HG03439 (cell line): ENCODE results near the gene PDCD2.
"Not testable (repeated sequence)": the region's sequence is repeated elsewhere in the genome, so short reads cannot be mapped to it uniquely, and the experiment has no call there.

Source experiments
- ATAC-seq: cut with Tn5 transposase; IDR thresholded peaks from one replicate; pipeline ENCODE4 v1.9.1; 2021; ENCODE audit warnings: mild to moderate bottlenecking, moderate library complexity; ENCODE audit not compliant: unreplicated experiment

The PDCD2 gene

DNA sequence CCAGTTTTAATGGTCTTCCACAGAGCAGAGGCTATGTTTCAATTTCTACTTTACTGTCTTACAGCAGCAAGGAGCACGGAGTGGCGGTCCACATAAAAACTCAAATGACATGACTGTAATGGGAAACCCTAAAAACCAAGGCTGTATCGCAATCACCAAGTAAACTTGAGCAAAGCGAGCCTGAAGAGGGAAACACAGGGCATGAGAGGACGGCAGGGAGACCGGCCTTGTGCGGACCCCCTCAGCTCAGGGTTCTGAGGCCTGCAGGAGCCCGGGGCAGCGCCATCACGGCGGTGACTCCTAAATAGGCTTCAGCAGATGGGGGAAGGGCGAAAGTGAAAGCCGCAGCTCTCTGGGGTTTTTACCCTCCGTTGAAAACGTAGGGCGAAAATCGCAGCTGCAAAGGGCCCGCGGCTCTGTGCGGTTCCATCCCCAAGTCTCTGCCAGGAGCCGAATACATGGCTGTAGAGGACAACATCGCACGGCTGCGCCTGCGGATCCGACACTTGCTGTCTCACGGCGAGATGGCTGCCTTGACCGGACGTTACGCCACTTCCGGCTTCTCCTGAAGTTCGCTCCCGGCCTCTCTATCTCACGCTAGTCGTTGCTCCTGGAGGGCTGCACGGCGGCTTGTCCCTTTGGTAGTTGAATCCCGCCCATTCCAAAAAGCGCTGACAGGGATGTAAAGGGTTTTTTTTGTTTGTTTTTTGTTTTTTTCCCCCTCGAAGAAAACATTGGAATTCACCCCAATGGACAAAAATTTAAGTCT, 31.5 kb downstream of the PDCD2 start, which contains the start of gene PSMB1:
Gene PSMB1 (minus strand): TSS at position 543 of the 769 bp plus-strand sequence. CDS start 65 bp downstream, at position 478.
- ATAC-seq, result peak; percentile 56

DNA sequence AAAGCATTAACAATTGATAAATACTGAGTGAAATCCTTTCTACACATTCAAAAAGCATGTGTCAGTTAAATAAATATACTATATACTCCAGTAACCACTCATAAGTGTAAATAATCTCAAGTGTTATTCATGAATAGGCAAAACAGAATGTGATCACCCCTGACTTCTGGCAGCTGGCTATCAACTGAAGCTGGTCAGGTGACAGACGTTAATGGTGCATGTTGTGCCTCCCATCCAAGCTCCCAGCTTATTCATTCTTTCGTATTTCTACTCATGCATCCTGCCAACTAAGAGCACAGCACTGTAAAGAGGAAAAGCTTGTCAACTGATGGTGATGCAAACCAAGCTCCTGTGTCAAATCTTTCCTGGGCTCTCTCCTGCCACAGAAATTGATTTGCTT, 39.0 kb downstream of the PDCD2 start:
- ATAC-seq, result no peak

DNA sequence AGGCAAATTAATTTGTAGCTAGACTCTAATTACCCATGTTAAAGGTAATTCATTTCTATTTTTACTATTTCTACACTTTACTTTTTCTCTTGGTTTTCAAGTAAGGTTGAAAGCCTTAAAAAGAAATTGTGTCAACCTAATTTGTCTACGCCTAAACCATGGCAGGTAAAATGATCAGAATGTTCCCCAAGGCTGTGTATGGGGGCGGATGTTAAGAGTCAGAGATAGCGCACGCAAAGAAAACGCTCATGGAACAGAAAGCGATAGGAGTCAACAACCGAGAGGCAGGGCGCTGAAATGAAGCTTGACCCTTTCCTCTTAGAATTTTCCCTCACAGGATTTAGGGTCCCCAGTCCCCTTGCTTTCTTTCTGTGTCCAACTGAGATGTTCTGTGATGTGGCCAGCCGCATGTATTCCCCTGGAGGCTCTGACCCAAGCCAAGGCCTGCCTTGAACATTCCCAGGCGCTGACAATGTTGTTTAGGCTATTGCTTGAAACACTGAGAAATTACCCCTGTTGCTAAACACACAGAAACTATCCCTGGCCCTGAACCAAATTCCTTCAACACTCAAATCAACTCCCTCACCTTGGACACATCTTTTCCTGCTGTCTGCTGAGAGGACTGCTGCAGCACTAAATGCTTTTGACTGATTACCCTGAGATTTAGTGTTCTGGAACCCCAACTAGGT, 42.3 kb downstream of the PDCD2 start:
- ATAC-seq, result no peak

DNA sequence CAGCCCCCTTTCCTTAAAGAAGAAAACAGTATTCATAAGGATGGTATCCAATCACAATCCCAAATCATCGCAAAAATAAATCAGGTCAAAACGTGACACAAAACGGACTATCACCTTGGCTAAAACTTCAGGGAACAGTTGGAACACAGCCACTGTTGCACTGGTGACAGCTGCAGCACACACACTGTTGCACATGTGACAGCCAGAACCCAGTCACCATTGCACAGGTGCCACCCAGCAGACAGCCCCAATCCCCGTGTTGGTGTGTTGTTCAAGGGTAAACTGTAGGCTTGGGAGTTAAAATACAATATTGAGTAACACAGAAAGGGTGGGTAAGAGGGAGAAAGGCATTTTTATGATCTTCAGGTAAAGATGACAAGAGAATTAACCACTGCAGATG, 47.1 kb downstream of the PDCD2 start:
- no peak for ATAC-seq

DNA sequence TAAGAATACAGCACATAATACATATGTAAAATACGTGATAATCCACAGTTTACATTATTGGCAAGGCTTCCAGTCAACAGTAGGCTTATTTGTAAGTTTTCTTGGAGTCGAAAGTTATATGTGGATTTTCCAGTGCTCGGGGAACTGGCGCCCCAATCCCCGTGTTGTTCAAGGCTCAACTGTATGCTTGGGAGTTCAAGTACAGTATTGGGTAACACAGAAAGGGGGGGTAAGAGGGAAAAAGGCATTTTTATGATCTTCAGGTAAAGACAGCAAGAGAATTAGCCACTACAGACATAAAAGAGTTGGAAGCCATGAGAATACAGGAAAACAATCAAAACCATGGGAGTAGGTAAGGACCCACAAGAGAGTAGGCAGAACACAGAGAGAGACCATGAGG, 47.8 kb downstream of the PDCD2 start:
- ATAC-seq, result no peak

DNA sequence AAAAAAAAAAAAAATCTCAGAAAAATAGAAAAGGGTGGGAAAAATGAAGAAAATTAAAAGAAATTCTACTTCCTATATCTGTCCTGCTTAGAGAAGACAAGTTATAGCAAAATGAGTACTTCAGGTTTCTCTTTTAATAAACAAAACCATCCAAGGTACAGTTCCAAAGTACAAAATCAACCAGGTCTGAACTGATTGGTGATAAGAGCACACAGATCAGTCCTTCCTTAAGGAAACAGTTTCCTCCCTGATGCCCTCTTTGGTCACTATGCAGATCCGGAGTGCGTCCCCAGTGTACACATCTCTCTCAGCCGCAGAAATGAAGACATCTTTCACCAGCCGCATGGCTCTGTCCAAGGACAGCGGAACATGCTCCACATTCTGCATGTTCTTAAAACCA, 49.4 kb downstream of the PDCD2 start:
- no peak for ATAC-seq

DNA sequence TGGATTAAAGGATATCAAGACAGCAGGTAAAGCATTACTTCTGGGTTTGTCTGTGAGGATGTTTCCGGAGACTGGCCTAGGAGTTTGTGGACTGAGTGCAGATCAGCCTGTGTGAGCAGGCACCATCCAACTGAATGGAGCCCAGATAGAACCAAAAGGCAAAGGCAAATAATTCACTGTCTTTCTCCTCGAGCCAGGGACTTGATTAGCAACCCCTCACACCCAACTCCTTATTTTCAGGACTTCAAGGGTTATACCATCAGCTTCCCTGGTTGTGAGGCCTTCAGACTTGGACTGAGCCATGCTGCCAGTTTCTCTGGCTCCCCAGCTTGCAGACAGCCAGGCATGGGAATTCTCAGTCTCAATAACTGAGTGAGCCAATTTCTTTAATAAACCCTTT, 50.6 kb downstream of the PDCD2 start:
- ATAC-seq, result no peak

DNA sequence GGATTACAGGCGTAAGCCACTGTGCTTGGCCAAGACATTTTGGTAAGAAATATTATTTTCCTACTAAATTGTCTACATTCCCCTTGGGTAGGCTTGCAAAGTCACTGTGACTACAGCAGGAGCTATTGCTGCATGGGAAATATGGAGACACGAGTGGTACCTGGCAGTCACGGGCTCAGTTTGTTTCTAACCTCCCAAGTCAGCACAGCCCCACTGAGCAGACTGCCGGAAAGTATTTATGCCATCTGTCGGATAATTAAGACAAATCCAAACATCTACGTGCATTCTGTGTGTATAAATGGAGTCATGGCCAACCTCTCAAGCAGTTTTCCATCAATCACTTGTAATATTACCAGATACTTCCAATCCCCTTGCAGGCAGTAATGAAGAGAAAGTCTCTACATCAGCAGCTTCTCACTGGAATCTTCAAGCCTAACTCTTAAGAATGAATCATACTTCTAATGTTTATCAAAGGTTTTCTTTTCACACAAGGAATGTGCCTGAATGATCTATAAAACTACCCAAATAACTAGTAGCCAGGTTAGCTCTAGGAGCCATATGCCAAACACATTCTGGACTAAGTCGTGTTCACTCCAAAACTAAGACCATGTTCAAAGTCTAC, 51.5 kb downstream of the PDCD2 start:
- no peak for ATAC-seq

DNA sequence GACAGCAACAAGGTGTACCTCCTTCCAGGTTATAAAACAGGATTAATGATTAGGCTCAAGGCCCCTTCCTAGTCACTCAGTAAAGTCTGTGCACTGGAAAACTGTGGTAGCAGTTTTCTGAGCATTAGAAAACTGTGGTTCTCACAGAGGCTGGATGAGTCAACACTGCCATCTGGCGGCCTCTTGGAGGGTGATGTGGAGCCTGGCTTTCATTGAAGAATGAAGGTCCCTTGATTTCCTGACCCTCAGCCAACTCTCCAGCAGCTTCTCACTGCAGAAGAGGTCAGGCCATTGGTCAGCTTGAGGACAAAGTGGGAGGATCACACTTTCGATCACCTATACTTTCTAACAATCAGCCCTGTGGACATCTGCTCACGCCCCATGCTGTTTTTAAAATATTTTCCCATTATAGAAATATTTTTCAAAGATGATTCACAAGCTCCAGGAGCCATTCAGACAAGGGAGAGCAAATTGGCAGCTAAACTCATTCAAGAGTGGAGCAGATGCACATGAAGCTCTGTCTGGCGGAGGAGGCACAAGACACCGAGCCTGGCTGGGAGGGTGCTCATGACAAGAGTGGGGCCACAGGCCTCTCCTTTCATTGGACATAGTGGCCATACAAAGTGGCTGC, 54.5 kb downstream of the PDCD2 start:
- peak; percentile 76 for ATAC-seq

DNA sequence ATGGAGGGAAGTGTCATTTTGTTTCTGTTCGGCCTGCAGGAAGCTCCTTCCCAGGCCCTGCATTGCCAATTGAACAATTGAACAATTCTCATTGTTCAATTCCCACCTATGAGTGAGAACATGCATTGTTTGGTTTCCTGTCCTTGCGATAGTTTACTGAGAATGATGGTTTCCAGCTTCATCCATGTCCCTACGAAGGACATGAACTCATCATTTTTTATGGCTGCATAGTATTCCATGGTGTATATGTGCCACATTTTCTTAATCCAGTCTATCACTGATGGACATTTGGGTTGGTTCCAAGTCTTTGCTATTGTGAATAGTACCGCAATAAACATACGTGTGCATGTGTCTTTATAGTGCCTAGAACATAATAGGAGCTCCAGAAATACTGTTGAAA, 56.4 kb downstream of the PDCD2 start:
- ATAC-seq, result not testable (repeated sequence)

DNA sequence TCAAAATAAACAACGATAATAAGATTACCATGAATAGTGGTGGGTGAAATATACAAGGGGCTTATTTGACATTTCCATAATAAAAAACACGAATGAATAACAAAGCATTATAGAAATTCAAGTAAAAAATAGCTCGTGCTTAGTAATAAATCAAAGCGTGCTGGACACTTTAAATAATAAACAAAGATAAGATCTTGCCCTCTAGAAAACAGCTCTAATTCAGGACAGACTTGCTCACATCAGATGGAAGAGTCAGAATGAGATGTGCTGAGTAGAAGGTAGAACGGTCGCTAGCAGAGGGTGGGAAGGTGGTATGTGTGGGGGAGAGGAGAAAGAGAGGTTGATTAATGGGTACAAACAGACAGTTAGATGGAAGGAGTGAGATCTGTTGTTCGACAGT, 58.6 kb downstream of the PDCD2 start:
- ATAC-seq, result no peak
